ENCODE measurements around the gene ASIC4.

ASIC4 gene, protein sequence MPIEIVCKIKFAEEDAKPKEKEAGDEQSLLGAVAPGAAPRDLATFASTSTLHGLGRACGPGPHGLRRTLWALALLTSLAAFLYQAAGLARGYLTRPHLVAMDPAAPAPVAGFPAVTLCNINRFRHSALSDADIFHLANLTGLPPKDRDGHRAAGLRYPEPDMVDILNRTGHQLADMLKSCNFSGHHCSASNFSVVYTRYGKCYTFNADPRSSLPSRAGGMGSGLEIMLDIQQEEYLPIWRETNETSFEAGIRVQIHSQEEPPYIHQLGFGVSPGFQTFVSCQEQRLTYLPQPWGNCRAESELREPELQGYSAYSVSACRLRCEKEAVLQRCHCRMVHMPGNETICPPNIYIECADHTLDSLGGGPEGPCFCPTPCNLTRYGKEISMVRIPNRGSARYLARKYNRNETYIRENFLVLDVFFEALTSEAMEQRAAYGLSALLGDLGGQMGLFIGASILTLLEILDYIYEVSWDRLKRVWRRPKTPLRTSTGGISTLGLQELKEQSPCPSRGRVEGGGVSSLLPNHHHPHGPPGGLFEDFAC

DNA sequence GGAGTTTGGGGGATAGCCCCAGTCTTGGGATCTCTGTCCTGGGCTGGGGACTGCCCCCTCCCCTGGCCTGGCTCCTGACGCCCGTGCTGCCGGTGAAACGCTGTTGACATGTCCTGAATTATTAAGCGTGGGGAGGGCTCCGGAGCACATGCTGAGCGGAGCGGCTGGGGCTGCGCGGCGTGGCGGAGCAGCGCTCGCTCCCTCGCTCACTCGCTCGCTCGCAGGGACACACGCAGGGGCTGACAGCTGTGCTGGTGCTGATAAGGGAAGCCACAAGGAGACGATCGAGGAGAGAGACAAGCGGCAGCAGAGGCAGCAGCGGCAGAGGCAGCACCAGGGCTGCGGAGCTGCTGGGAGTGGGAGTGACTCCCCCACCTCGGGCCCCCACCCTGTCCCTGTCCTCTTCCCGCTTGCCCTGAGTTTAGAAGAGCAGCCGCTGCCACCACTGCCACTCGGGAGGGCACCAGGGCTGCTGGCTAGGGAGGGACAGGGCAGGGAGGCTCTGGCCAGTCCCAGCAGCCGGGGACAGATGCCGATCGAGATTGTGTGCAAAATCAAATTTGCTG, at the start of gene ASIC4:
ASIC4 (plus strand) TSS at position 287 of the 566 bp plus-strand sequence; CDS start at position 530, 243 bp downstream.
- DNase-seq = no peak

DNA sequence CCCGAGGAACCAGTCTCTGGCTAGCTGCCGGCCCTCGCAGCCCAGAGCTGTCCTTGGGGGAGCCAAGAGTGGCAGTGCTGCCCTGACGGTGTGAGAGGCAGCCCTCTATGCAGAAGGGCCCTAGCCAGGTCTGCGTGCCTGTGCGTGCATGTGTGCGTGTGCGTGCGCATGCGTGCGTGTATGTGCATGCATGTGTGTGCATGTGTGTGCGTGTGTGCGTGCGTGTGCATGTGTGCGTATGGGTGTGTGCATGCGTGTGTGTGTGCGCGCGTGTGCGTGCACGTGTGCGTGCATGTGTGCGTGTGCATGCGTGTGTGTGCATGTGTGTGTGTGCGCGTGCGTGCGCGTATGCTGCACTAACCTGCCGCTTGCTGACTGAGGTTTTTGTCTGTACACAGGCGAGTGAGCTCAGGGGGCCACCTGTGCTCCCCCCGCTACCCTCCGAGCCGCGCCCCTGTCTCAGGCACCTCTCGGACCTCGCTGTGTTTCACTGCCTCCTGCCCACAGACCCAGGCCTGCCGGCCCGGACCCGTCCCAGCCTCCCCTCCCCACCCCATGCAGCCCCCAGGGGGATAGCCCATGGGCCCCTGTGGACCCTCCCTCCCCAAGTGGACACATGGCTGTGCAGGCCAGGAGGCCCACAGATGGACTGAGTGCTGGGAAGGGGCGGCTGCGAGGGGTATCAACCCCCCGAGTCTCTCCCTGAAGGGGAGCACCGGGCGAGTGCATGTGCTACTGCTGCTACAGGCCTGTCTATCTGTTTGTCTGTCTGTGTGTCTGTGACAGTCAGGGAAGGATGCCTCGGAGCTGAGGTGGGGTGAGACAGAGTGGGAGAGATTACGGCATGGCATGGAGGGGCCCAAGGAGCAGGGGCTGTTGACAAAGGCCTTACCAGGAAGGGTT, 48.4 kb upstream of the ASIC4 start:
- DNase-seq = no peak

DNA sequence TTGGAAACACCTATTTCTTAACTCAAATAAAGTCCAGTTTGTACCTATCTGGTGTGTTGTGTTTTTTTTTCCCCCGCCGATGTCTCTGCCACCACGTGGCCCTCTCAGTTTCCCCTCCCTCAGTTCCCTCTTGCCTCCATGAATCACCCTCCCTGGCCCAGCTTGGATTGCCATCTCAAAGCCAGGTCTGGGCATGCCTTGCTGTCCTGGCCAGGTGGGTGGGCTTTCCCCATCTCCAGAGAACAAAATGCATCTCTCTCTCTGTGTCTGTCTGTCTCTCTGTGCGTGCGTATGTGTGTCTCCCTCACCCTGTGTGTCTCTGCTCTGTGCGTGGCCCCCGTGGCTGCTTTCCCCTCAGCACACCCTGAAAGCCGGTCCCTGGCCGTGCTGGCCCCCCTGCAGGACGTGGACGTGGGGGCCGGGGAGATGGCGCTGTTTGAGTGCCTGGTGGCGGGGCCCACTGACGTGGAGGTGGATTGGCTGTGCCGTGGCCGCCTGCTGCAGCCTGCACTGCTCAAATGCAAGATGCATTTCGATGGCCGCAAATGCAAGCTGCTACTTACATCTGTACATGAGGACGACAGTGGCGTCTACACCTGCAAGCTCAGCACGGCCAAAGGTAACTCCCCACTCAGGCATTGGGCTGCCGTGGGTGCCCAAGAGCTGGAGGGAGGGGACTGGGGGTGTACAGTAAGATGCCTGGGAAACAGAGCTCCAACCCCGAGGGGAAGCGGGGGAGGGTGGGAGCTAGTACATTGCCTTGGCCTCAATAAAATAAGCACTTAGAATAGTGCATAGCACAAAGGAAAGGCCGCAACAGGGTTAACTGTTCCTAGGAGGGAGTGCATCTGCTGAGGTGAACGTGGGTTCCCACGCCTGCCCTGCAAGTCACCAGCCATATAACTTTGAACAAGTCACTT, 47.2 kb upstream of the ASIC4 start:
- no peak for DNase-seq

DNA sequence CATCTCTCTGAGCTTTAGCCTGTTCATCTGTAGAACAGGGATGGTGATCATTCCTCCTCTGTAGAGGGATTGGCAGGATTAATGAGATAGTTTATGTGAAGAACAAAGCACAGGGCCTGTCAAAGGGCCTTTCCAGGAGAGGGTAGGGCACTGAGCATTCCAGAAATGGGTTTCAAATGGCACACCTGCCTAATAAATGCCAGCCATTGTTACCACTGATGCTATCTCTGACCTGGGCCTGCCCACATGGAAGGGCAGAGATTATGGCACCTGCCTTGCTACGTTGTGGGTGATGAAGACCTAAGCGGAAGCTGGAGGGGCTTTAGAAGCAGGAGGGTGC, 46.6 kb upstream of the ASIC4 start:
- no peak for DNase-seq

DNA sequence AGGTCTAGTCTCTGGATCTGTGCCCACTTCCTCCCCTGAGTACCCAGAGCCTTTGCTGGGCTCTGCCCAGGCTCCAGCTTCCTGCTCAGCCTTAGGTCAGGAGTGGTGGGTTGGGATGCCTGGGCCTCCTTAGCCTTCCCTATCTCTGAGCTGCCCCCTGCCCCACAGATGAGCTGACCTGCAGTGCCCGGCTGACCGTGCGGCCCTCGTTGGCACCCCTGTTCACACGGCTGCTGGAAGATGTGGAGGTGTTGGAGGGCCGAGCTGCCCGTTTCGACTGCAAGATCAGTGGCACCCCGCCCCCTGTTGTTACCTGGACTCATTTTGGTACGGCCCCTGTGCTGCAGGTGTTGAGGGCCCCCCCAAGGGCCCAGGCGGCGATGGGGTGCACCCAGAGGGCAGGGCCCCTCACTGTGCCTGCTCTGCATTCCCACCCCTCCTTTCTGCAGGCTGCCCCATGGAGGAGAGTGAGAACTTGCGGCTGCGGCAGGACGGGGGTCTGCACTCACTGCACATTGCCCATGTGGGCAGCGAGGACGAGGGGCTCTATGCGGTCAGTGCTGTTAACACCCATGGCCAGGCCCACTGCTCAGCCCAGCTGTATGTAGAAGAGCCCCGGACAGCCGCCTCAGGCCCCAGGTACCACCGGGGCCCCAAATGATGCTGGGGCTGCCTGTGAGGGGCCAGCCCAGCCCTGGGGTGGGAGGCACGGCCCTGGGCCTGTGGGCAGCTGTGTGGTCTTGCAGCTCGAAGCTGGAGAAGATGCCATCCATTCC, 45.7 kb upstream of the ASIC4 start:
- no peak for DNase-seq

DNA sequence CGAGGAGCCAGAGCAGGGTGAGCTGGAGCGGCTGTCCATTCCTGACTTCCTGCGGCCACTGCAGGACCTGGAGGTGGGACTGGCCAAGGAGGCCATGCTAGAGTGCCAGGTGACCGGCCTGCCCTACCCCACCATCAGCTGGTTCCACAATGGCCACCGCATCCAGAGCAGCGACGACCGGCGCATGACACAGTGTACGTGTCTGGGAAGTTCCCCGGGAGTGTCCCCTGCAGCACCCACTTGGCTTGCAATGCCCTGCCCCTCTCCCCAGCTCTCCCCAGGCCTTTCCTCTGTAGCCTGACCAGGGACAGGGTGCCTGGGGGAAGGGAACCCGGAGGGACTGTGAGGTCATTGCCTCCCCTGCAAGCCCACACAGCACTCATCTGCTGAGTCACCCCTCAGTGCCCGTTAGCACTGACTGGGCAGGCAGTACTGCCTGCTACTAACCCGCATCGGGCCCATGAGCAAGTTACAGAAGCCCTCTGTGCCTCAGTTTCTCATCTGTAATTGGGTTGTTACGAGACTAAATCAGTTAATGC, 45.0 kb upstream of the ASIC4 start:
- no peak for DNase-seq

DNA sequence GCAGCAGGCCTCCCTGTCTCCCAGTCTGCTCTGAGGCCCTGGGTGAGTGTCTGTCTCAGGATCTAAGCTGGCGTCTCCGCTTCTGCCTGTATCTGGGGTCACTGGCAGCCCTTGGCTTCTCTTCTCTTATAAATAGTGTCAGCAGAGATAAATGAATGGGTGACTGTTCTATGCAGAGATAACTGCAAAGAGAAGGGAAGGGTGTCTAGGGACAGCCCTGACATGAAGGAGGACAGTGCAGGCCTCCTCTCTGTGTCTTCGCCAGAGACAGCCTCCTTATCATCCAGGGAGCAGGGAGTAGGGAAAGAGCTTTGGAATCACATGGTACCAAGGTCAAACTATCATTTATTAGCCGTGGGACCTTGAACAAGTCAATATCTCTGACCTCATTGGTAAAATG, 43.9 kb upstream of the ASIC4 start:
- no peak for DNase-seq

DNA sequence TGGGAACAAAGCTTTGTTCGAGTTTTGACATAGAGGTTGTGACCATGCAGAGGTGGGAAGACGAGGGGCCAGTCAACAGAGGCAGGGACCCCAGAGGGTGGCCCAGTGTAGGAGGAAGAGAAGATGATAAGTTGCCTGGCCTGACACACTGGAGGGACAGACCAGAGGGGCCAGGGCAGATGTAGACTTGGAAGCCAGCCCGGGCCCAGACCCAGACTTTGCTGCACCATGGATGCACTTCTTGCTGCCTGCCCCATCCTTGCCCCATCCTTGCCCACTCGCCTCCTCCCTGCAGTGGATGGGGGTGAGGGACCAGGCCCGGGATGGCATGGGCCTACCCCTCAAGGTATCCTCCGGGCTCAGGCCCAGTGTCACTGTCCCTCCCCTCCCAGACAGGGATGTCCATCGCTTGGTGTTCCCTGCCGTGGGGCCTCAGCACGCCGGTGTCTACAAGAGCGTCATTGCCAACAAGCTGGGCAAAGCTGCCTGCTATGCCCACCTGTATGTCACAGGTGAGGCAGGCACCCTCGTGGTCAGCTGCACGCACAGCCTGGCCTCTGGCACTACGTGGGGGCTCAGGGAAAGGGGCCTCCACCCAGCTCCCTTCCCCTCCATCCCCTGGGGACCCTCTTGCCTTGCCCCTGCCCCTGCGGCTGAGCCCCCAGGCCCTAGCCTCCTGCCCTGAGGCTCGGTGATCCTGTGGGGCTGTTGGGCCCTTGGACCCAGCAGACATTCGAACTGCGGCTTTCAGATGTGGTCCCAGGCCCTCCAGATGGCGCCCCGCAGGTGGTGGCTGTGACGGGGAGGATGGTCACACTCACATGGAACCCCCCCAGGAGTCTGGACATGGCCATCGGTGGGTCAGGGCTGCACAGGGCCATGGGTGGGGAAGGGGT, 42.6 kb upstream of the ASIC4 start:
- no peak for DNase-seq

DNA sequence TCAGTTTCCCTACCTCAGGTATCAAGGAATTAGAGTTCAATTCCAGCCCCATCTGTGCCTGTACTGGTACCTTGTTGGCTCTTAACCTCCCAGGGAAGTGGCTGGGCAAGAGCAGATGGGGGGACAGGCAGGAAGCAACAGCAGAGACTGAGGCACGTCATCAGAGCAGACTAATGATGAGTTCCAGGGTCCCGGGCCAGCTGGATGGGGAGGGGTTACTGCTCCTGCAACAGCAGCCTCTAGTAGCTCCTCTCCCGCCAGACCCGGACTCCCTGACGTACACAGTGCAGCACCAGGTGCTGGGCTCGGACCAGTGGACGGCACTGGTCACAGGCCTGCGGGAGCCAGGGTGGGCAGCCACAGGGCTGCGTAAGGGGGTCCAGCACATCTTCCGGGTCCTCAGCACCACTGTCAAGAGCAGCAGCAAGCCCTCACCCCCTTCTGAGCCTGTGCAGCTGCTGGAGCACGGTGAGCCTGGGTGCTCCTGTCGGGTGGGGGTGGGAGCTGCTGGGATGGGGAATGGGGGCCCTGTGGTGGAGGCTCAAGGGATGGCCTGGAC, 41.6 kb upstream of the ASIC4 start:
- DNase-seq = no peak

DNA sequence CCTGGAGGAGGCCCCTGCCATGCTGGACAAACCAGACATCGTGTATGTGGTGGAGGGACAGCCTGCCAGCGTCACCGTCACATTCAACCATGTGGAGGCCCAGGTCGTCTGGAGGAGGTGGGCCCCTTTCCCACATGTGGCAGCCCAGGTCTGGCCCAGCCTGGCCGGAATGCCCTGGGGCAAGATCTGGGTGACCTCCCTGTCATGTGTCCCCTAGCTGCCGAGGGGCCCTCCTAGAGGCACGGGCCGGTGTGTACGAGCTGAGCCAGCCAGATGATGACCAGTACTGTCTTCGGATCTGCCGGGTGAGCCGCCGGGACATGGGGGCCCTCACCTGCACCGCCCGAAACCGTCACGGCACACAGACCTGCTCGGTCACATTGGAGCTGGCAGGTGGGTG, 40.8 kb upstream of the ASIC4 start:
- DNase-seq = no peak

DNA sequence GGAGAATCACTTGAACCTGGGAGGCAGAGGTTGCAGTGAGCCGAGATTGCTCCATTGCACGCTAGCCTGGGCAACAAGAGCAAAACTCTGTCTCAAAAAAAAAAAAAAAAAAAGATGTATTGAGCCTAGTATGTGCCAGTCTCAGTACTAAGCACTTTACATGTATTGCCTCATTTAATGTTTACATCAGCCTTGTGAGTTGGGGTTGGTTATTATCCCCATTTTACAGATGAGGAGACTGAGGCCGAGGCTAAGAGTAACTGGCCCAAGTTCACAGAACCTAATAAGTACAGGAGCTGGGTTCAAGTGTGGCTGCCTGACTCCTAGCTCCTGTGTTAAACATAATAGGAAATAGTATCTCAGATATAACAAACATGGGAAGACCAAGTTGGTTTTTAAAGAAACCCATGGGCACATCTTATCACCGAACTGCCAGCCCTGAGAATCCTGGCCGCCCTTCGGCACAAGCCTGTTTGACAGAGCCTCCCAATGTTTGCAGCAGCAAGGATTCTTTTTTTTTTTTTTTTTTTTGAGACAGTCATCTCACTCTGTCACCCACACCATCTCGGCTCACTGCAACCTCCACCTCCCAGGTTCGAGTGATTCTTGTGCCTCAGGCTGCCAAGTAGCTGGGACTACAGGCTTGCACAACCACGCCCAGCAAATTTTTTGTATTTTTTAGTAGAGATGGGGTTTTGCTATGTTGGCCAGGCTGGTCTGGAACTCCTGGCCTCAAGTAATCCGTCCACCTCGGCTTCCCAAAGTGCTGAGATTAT, 39.8 kb upstream of the ASIC4 start:
- DNase-seq = no peak

DNA sequence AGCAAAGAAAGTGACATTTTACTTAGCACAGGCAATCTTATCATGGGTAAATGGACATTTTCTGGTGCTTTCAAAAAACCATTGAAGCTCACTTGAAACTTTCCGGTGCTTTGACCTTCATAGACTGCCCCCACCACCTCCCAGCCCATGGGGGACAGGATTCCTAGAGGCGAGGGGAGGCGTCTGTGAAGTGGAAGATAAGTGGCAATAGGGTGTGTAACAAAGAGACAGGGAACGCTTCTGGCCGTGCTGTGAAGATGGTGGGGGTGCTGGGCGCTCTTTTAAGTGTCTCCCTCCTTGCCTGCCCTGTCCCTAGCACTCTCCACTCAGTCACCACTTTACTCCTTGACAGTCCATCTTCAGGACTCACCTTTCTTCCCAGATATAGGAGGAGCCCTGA, 39.0 kb upstream of the ASIC4 start:
- no peak for DNase-seq

DNA sequence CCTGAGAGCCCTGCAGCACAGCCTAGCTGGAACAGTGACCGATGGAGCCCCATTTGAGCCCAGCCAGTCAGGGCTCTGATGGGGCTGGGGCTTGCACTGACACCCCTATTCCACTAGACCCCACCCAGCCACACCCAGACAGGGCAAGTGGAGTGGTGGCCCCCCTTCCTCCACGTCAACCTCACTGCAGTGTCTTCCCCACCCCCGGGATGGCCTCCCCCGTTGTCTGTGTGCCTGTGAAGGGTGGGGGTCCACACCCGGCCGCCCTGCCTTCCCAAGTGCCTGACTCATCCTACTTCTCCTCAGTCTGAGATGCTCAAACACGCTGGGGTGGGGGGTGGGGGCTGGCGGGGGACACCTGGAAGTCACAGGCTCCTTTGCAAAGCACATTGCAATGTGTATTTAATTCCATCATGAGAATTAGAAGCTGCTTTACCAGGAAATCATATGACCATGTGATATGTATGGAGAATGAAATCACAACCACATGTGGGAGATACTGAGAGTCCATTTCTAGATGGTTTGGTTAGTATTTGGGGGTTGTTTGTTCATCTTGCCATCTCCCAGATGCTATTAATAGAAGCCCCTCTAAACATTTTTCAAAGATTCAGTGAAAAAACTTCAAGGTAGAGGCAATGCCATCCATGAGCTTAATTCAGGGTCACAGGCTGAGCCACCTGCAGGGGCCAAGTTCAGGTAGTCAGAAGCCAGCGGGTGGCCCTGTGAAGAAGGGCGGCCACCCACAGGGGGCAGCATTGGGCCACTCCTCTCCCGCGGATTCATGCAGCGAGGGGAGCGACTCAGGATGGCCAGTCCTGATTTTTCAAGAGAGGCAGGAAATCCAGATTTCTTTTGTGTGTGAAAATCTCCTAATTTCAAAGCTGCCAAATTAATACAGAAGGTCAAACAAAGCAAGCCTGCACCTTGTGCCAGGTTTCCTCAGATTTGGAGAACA, 38.3 kb upstream of the ASIC4 start:
- DNase-seq = no peak

DNA sequence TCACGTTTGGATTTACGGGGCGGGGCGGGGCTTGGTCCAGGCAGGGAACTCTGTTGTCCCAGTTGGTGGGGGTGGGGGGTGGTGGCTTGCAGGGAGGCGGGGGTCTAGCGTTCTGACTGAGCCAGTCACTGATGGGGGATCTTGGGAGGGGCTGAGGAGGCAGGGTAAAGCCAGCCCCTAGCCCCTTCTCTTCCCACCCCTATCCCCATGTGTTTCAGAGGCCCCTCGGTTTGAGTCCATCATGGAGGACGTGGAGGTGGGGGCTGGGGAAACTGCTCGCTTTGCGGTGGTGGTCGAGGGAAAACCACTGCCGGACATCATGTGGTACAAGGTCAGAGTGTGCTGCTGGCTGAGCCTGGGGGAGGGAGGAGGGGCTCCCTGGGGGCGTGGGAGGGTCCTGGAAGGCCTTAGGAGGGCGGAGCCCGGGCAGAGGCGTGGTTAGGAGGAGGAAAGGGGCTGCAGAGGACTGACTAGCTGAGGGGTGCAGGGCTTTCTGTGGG, 37.6 kb upstream of the ASIC4 start:
- no peak for DNase-seq

DNA sequence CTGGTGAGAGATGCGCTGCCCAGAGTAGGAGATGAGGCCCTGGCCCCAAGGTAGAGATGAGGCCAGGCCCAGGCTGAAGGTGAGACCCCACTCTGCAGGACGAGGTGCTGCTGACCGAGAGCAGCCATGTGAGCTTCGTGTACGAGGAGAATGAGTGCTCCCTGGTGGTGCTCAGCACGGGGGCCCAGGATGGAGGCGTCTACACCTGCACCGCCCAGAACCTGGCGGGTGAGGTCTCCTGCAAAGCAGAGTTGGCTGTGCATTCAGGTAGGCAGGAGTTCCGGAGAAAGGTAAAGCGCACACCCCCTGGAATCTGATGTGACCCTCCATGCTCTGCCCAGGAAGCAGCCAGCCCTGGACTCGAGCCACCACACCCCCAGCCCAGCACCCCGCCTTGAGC, 37.1 kb upstream of the ASIC4 start:
- DNase-seq = no peak

DNA sequence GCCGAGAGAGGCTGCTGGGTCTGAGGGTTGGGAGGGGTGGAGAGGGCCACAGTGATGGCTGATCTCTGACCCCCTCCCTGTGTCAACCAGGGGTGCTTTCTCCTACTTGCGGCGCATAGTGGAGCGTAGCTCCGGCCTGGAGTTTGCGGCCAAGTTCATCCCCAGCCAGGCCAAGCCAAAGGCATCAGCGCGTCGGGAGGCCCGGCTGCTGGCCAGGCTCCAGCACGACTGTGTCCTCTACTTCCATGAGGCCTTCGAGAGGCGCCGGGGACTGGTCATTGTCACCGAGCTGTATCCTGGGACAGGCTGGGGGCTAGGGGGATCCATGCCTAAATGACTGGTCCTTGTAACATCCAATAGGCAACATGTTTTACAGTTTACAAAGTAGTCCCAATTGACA, 36.5 kb upstream of the ASIC4 start:
- no peak for DNase-seq

DNA sequence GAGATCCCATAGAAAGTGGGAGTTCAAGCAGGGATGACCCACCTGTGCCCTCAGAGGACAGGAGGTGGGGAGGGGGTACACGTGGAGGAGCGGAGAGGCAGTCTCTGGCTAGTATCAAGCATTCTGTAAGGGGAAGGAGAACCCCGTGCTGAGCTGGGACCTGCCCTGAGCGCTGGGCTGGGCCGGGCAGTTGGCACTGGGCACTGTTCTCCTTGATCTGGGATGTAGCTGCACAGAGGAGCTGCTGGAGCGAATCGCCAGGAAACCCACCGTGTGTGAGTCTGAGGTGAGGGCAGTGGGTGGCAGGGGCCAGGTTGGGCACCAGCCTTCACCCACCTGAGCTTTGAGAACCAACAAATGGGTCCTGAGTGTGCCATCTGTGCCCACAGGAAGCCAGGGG, 35.4 kb upstream of the ASIC4 start:
- no peak for DNase-seq

DNA sequence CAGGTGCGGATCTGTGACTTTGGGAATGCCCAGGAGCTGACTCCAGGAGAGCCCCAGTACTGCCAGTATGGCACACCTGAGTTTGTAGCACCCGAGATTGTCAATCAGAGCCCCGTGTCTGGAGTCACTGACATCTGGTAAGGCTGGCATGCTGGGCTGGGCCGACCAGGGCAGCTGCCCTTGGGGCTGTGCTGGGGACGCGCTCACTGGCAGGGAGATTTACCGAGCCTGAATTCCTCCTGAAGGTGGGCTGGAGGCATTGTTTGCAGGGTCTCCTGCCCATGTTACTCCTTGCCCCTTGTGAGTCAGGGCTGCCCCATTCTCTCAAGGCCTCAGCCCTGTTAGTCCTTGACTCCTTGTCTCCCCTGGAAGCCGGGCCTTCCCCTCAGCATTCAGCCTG, 34.3 kb upstream of the ASIC4 start:
- DNase-seq = no peak
